ENCODE data around the gene CYFIP2.
A peak's percentile ranks its signal among the peaks of the same experiment; 100 is the strongest.
"Not testable (repeated sequence)": the region's sequence is repeated elsewhere in the genome, so short reads cannot be mapped to it uniquely, and the experiment has no call there.

Gene CYFIP2

DNA sequence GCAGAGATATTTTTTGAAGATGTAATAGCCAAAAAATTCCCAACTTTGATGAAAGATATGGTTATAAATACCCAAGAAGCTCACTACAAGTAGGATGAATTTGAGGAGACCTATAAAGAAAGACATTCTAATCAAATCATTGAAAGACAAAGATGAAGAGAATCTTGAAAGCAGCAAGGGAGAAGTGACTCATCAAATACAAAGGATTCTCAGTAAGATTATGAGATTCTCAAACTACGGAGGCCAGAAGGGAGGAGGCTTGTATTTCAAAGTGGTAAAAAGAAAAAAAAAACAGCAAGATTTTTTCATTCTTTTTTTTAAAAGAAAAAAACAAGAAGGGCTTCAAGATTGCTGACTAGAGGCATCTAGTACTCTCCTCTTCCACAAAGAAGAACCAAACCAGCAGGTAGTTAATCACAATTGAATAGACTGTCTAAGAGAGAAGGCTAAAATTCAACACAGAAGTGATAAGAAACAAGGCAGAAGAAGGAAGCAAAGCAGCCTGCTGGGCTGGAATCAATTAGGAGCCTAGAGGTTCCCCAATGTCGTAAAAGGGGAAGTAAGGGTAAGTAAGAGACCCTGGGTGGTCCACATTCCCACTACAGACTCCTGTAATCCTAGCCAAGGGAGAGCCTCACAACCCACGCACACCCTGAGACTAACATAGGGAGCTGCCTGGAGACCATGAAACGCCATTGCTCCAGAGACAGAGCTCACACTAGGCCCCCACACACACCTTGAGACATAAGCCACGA lies 135.0 kb downstream of the CYFIP2 start:
- no peak for DNase-seq

GRCh38 chr5:157415838-157416237 lies 149.9 kb downstream of the CYFIP2 start:
- DNase-seq: no peak

DNA sequence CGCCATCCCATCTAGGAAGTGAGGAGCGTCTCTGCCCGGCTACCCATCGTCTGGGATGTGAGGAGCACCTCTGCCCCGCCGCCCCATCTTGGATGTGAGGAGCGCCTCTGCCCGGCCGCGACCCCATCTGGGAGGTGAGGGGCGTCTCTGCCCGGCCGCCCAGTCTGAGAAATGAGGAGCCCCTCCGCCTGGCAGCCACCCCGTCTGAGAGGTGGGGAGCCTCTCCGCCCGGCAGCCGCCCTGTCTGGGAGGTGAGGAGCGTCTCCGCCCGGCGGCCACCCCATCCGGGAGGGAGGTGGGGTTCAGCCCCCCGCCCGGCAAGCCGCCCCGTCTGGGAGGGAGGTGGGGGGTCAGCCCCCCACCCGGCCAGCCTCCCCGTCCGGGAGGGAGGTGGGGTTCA lies 153.6 kb downstream of the CYFIP2 start:
- DNase-seq: not testable (repeated sequence)

DNA sequence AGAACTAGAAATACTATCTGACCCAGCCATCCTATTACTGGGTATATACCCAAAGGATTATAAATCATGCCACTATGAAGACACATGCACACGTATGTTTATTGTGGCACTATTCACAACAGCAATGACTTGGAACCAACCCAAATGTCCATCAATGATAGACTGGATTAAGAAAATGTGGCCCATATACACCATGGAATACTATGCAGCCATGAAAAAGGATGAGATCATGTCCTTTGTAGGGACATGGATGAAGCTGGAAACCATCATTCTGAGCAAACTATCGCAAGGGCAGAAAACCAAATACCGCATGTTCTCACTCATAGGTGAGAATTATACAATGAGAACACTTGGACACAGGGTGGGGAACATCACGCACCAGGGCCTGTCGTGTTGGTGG lies 164.0 kb downstream of the CYFIP2 start:
- DNase-seq: not testable (repeated sequence)

GRCh38 chr5:157431544-157432200 lies 165.7 kb downstream of the CYFIP2 start:
- DNase-seq: peak; percentile 63

- no peak for DNase-seq
Observed at GRCh38 chr5:157434096-157434495, 168.2 kb downstream of the CYFIP2 start.

DNA sequence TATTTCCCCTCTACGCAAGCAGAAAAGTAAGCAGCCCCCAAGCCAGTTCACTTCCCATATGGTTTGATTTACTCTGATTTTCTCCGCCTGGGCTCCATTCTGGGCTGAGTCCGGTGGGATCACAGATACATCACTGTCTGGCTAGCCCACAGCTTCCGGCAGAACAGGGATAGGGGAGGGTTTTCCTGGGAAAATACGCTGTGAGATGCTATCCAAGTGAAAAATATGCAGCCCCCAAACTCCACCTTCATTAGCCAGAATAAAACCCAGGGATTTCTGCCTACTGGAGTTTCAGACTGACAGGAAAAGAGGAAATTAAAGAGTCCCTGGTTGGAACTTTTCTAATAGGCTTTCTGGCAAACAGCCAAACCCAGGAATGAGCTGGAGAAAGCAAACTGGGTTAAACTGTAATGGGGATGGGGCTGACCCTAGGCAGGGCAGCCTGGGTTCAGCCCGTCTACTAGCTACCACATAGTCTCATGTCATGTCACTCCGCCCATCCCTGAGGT lies 177.2 kb downstream of the CYFIP2 start:
- DNase-seq: no peak

GRCh38 chr5:157444224-157444623 lies 178.3 kb downstream of the CYFIP2 start:
- DNase-seq: no peak
